Astrocyte (in vitro differentiated cells and primary cell): ENCODE data around the gene ENOX1.

ENCODE experiments used
- EZH2 ChIP-seq: IDR thresholded peaks from 2 replicates; pipeline ENCODE4 v1.6.1; 2012; ENCODE audit warnings: mild to moderate bottlenecking, low read length, inconsistent platforms; ENCODE audit not compliant: insufficient read depth
- TF ChIP-seq, protein P1 (sequence below): IDR thresholded peaks from 2 replicates; pipeline ENCODE4 v1.5.1; 2011; ENCODE audit warnings: low read depth, mild to moderate bottlenecking, inconsistent platforms, low read length, moderate library complexity; ENCODE audit not compliant: insufficient read depth

DNA sequence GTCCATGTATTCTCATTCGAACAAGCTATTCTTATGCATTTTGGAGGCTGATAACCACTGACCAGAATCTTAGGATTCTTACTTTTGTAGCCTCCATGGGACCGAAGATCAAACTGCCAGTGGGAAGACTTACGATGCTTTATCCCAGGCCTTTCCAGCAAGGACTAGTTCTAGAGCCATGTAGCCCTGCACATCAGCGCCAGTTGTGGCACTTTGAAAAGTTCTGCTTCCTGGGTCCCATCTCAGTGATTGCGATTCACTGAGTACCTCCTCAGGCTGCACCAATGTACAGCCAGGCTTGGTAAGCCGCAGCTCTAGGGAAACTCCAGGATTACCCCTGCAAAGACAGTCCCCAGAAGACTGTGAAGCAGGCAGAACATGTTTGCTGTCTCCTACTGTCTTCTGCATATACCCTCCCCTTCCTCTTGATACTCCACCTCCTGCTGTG, 18.9 kb upstream of the ENOX1 start:
- TF ChIP-seq, protein P1, sequence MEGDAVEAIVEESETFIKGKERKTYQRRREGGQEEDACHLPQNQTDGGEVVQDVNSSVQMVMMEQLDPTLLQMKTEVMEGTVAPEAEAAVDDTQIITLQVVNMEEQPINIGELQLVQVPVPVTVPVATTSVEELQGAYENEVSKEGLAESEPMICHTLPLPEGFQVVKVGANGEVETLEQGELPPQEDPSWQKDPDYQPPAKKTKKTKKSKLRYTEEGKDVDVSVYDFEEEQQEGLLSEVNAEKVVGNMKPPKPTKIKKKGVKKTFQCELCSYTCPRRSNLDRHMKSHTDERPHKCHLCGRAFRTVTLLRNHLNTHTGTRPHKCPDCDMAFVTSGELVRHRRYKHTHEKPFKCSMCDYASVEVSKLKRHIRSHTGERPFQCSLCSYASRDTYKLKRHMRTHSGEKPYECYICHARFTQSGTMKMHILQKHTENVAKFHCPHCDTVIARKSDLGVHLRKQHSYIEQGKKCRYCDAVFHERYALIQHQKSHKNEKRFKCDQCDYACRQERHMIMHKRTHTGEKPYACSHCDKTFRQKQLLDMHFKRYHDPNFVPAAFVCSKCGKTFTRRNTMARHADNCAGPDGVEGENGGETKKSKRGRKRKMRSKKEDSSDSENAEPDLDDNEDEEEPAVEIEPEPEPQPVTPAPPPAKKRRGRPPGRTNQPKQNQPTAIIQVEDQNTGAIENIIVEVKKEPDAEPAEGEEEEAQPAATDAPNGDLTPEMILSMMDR, result no peak
- TF ChIP-seq EZH2, result no peak
